ENCODE results near the gene STK32C. TPM values are rescaled to one million over a fixed set of nuclear protein-coding genes. Genes with fewer than 3 reads are reported as not detected.

STK32C gene
- total and polyA plus RNA-seq, 10 donors = 9.6 to 27.8 (median 15.7) TPM

DNA sequence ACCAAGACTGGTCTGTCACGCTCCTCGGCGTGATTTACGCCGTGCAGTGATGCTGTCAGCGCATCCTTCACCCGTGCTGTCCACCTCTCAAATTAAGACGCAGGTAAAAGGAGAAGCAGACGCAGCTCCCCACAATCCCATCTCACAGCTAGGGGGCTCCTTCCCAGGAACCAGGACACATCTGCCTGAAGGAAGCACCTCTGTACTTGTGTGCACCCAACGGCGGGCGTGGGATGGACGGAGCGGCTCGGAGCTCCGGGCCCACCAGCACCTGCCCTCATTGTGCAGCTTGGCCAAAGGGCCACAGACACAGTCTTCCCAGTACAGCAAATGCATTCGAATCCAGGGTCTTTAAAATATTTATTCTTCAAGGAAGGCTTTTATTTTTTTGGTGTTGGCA lies 55.3 kb downstream of the STK32C start:
- Histone ChIP-seq H3K27me3 (replicated peaks in 1 of 7) (no peaks in the 10 kb centered on the region), H3K9me3 (no peaks in the 10 kb centered on the region), H3K36me3 (no peaks in the 10 kb centered on the region), H3K27ac (no peak overlapping the region), H3K4me3 (no peak overlapping the region), H3K4me1 (peaks cover 0 to 35% (median 8%) of the 10 kb centered on the region in 6 donors)
- 91 to 95% (median 93%) methylated on average over 17 of the region's 17 CpGs for WGBS, 5 donors
- intact Hi-C loops (cut with DNase I; ENCODE audit: low total_unique reads) = no loop called here
- TF ChIP-seq, protein P1, sequence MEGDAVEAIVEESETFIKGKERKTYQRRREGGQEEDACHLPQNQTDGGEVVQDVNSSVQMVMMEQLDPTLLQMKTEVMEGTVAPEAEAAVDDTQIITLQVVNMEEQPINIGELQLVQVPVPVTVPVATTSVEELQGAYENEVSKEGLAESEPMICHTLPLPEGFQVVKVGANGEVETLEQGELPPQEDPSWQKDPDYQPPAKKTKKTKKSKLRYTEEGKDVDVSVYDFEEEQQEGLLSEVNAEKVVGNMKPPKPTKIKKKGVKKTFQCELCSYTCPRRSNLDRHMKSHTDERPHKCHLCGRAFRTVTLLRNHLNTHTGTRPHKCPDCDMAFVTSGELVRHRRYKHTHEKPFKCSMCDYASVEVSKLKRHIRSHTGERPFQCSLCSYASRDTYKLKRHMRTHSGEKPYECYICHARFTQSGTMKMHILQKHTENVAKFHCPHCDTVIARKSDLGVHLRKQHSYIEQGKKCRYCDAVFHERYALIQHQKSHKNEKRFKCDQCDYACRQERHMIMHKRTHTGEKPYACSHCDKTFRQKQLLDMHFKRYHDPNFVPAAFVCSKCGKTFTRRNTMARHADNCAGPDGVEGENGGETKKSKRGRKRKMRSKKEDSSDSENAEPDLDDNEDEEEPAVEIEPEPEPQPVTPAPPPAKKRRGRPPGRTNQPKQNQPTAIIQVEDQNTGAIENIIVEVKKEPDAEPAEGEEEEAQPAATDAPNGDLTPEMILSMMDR (IDR thresholded peaks at IDR 0.05 in 8 of 11, conservative IDR thresholded peaks at IDR 0.05 in 3 of 11) = no peak
- no peak for TF ChIP-seq POLR2A (IDR thresholded peaks at IDR 0.05)
- no peak for TF ChIP-seq POLR2AphosphoS5 (IDR thresholded peaks at IDR 0.05)
- DNase-seq = no peak

DNA sequence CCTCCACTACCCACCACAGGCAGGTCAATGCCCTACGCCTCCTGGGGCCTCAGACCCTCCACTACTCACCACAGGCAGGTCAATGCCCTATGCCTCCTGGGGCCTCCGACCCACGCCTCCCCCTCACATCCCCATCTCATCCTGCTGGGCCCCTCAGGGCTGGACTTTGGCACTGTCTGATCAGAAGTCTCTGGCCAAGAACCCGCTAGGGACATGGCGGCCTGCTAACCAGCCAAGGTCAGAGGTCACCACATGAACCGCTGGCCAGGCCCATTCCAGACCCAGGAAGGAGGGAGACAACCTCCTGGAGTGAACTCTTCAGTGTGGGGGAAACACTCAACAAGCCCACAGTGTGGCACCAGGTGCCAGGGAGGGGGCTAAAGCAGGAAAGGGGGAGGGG lies 55.8 kb downstream of the STK32C start:
- H3K27ac ChIP-seq = no peak overlapping the region
- peaks cover 0 to 35% (median 8%) of the 10 kb centered on the region in 6 donors for H3K4me1 ChIP-seq
- WGBS, 5 donors = 88 to 94% (median 91%) methylated on average over 5 to 6 of the region's 6 CpGs
- no peaks in the 10 kb centered on the region for H3K9me3 ChIP-seq
- H3K27me3 ChIP-seq (replicated peaks in 1 of 7) = no peaks in the 10 kb centered on the region
- no peak overlapping the region for H3K4me3 ChIP-seq
- no peak for TF ChIP-seq POLR2A (IDR thresholded peaks at IDR 0.05)
- TF ChIP-seq POLR2AphosphoS5 (IDR thresholded peaks at IDR 0.05) = no peak
- TF ChIP-seq, protein P1 (IDR thresholded peaks at IDR 0.05 in 8 of 11, conservative IDR thresholded peaks at IDR 0.05 in 3 of 11) = no peak
- H3K36me3 ChIP-seq = no peaks in the 10 kb centered on the region
- DNase-seq = no peak
- intact Hi-C loops (cut with DNase I; ENCODE audit: low total_unique reads) = no loop called here

DNA sequence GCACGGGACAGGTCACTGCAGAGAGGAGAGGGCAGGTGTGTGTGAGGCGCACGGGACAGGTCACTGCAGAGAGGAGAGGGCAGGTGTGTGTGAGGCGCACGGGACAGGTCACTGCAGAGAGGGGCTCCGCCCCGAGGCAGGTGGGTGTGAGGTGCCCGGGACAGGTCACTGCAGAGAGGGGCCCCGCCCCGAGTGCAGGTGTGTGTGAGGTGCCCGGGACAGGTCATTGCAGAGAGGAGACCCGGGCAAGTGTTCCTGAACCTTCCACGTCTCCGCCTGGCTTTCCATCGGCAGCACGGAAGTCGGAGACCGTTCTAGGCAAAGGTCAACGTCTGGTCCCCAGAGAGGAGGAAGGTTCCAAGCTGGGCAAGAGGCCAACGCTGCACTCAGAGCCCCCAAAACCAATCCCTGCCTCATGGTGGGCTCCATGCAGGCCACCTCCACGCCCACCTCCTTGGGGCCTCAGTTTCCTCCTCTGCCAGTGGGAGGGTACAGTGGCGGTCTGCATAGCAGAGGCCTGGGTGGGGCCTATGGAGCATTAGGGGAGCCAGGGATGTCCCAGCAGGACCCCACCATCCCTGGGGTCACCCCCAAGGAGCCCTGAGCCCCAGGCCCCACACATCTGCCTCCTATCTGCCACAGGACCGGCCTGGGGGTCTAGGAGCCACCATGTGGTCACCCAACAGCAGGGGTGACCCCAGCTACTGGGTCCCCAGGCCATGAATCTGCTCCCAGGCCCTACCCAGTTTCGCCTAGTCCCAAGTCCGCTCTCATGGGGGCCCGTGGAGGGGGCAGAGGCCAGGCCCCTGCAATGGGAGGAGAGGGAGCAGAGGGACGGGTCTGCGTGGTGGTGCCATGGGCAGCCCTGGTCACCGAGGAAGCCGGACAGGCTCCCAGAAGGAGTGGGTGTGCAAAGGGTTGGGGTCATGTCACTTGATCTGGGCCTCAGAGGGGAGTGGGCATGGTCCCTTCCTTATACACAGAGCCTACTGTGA lies 57.0 kb downstream of the STK32C start:
- no peak overlapping the region for H3K4me3 ChIP-seq
- intact Hi-C loops (cut with DNase I; ENCODE audit: low total_unique reads) = no loop called here
- H3K27me3 ChIP-seq (replicated peaks in 1 of 7) = no peaks in the 10 kb centered on the region
- no peak for DNase-seq
- no peak overlapping the region for H3K27ac ChIP-seq
- H3K9me3 ChIP-seq = no peaks in the 10 kb centered on the region
- no peaks in the 10 kb centered on the region for H3K36me3 ChIP-seq
- peaks cover 0 to 32% (median 8%) of the 10 kb centered on the region in 6 donors for H3K4me1 ChIP-seq
- TF ChIP-seq POLR2AphosphoS5 (IDR thresholded peaks at IDR 0.05) = no peak
- TF ChIP-seq POLR2A (IDR thresholded peaks at IDR 0.05) = no peak
- TF ChIP-seq, protein P1 (IDR thresholded peaks at IDR 0.05 in 8 of 11, conservative IDR thresholded peaks at IDR 0.05 in 3 of 11) = no peak
- WGBS, 5 donors = 86 to 92% (median 91%) methylated on average over 17 to 29 of the region's 30 CpGs

DNA sequence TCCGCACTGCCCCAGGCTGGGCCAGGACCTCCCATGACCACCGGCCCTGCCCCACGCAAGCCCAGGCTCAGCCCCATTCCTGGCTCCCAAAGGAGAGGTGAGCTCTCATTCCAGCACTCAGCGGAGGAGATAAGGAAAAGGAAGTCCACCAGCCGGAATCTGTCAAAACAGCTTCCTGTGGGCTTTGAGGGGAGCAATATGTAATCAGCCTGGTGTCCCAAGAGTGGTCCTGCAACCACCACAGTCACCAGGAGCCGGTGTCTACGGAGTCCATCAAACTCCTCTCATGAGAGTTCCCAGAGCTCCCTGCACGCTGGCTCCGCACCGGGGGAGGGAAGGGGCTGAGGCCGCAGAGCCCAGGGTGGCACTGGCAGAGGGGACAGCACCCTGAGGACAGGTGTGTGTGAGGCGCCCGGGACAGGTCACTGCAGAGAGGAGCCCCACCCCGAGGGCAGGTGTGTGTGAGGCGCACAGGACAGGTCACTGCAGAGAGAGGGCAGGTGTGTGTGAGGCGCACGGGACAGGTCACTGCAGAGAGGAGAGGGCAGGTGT lies 57.9 kb downstream of the STK32C start:
- Histone ChIP-seq H3K27ac (no peak overlapping the region), H3K4me3 (no peak overlapping the region), H3K27me3 (replicated peaks in 1 of 7) (no peaks in the 10 kb centered on the region), H3K4me1 (peaks cover 0 to 23% (median 8%) of the 10 kb centered on the region in 6 donors), H3K9me3 (no peaks in the 10 kb centered on the region), H3K36me3 (no peaks in the 10 kb centered on the region)
- intact Hi-C loops (cut with DNase I; ENCODE audit: low total_unique reads) = no loop called here
- TF ChIP-seq, protein P1 (IDR thresholded peaks at IDR 0.05 in 8 of 11, conservative IDR thresholded peaks at IDR 0.05 in 3 of 11) = no peak
- TF ChIP-seq POLR2AphosphoS5 (IDR thresholded peaks at IDR 0.05) (no peak), POLR2A (IDR thresholded peaks at IDR 0.05) (no peak)
- 69 to 82% (median 76%) methylated on average over 11 to 17 of the region's 17 CpGs for WGBS, 5 donors
- no peak for DNase-seq

Data from spleen (tissue), 11 donors.